Dedifferentiated amniotic fluid mesenchymal stem cell (primary cell): Measurements from ENCODE around the gene PPP1R12B.
"Not testable (repeated sequence)": the region's sequence is repeated elsewhere in the genome, so short reads cannot be mapped to it uniquely, and the experiment has no call there.

Experiments
- DNase-seq: peaks from one replicate; pipeline ENCODE4 v3.0.0-alpha.2; 2016; ENCODE audit errors: extremely low spot score

PPP1R12B gene

DNA sequence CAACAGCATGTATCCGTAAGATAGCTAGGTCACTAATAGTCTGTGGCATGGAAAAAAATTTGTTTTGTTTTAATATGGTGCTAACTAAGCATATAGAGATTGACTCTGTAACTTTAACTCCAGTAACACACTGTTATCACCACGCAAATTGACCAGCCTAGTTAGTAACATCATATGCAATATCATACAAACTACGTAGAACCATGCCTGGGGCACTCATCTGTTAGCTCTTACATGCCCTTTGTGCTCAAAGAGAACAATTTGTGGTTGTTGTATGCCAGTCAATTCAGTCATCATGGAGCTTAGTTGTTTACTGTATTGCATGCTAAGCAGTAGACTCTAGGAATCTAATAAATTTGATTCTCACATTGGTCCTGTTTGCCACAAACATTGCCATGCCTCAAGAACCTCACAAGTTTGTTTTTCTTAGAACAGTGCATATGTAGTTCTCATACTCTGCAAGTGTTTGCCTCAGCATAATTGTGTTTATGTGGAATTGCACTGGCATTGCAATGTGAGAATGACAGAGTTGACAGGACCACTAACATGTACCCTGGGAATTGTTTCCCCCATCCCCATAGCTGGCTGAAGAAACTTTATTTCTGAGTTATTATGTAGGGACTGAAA, 179.7 kb downstream of the PPP1R12B start:
- DNase-seq = peak; percentile 37

GRCh38 chr1:202530686-202531085, 182.2 kb downstream of the PPP1R12B start:
- DNase-seq = not testable (repeated sequence)

GRCh38 chr1:202531472-202531811, 182.9 kb downstream of the PPP1R12B start:
- DNase-seq = no peak

DNA sequence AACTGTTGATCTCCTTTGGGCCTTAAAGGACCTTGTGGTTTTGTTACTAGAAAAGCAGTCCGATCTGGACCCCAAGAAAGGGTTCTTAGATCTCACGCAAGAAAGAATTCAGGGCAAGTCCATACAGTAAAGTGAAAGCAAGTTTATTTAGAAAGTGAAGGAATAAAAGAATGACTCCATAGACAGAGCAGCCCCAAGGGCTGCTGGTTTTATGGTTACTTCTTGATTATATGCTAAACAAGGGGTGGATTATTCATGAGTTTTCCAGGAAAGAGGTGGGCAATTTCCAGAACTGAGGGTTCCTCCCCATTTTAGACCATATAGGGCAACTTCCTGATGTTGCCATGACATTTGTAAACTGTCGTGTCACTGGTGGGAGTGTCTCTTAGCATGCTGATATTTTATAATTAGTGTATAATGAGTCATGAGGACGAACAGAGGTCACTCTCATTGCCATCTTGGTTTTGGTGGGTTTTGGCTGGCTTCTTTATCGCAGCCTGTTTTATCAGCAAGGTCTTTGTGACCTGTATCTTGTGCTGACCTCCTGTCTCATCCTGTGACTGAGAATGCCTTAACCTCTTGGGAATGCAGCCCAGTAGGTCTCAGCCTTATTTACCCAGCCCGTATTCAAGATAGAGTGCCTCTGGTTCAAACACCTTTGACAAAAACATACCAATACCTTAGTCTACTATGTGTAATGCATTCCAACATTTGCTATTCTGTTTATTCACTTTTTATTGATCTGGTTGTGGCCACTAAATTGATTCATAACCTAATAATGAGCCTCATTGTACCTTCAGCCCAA, 183.5 kb downstream of the PPP1R12B start:
- DNase-seq = not testable (repeated sequence)

GRCh38 chr1:202539166-202539574, 190.7 kb downstream of the PPP1R12B start:
- peak; percentile 74 for DNase-seq

GRCh38 chr1:202539583-202539982, 191.1 kb downstream of the PPP1R12B start:
- DNase-seq = not testable (repeated sequence)

- DNase-seq = no peak
Observed at GRCh38 chr1:202540014-202540413, 191.5 kb downstream of the PPP1R12B start.

GRCh38 chr1:202540448-202540847, 191.9 kb downstream of the PPP1R12B start:
- no peak for DNase-seq

- not testable (repeated sequence) for DNase-seq
Observed at GRCh38 chr1:202540858-202541257, 192.4 kb downstream of the PPP1R12B start.

GRCh38 chr1:202542415-202542814, 193.9 kb downstream of the PPP1R12B start:
- not testable (repeated sequence) for DNase-seq

GRCh38 chr1:202543537-202543936, 195.0 kb downstream of the PPP1R12B start:
- DNase-seq = not testable (repeated sequence)

DNA sequence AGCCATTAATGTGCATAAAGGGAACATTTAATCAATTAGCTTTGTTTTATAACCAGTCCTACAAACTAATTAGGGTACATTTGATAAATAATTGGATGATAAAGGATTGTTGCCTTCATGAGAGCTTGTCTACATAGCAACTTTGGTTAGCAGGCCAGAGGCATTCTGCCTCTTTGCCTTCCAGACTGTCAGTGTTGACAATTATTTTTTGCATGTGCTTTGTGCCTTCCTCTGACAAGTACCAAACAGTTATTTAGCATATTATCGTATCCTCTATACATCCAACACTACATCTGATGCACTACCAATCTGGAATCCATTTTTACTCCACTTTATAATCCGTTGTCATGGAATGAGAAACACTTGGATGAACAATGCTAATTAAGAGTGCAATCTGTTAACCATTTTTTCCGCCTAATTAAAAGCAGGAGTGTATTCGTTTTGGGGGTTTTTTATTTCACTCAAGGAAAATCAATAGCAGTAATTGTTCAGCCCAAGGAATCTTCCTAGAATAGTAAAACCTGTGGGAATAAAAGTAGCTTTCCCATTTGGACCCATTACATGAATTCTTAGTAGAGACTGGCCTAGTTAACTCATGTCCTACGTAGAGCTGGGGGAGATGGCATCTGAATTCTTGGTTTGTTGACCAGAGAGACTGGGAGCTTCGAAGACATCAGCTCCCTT, 196.4 kb downstream of the PPP1R12B start:
- DNase-seq = not testable (repeated sequence)

GRCh38 chr1:202545647-202546303, 197.3 kb downstream of the PPP1R12B start:
- not testable (repeated sequence) for DNase-seq

- not testable (repeated sequence) for DNase-seq
Observed at GRCh38 chr1:202546377-202546776, 197.9 kb downstream of the PPP1R12B start.

DNA sequence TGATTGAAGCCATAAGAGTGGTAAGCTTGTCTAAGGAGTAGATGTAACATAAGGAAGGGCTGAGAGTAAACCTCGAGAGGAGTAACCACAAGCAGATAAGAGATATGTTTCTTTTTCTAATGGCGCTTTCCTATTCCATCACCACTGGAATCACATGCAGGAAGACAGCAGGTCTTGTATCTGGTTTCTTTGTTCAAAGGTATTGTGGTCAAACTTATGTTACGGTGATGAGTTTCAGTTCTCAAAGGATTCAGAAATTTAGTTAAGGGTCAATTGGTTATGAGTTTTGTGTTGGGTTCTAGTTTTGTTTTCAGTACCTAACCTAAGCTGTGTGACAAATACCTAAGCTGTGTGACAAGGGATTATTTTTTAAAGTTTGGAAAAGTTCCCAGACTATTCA, 198.3 kb downstream of the PPP1R12B start:
- not testable (repeated sequence) for DNase-seq

GRCh38 chr1:202547215-202547614, 198.7 kb downstream of the PPP1R12B start:
- no peak for DNase-seq

- not testable (repeated sequence) for DNase-seq
Observed at GRCh38 chr1:202550088-202550487, 201.6 kb downstream of the PPP1R12B start.

DNA sequence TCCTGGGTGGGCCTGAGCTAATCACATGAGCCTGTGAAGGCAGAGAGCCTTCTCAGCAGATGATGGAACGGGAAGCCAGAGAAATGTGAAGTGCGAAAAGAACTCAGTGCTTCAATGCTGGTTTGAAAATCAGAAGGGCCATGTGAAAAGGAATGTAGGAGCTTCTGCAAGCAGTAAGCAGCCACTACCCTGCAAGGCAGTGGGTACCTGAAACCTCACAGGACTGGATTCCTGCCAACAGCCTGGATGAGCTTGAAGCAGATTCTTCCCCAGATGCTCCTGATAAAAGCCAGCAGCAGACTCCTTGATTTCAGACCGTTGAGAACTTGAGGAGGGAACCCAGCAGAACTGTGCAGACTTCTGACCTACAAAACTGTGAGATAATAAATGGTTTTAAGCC, 203.2 kb downstream of the PPP1R12B start:
- DNase-seq = no peak

- DNase-seq = peak; percentile 33
Observed at GRCh38 chr1:202552615-202553014, 204.1 kb downstream of the PPP1R12B start.

GRCh38 chr1:202553078-202553477, 204.6 kb downstream of the PPP1R12B start:
- DNase-seq = not testable (repeated sequence)

DNA sequence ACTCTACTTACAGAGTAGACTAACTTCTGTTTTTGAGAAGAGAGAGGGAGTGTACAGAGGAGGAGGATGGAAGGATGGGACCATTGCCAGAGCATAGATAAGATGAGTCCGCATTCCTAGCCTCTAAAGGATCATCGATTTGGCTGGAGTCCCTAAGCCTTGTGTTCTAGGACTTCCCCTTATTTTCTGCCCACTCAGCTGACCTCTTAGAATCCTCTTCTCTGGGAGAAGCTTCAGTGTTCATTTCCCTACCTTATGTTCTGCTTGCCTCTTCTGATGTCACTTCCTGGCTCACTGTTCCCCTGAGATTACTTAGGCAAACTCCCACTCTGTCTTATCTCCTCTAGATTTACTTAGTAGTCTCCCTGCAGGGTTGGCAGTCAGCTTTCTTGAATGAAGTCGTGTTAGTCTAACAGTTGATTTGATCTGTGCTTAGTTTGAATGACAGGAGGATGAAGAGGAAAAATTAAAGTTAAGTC, 205.1 kb downstream of the PPP1R12B start:
- no peak for DNase-seq

GRCh38 chr1:202554619-202555018, 206.1 kb downstream of the PPP1R12B start:
- not testable (repeated sequence) for DNase-seq
